ENCODE measurements around the gene FAM181B.
"Not testable (repeated sequence)": the region's sequence is repeated elsewhere in the genome, so short reads cannot be mapped to it uniquely, and the experiment has no call there.

FAM181B gene

GRCh38 chr11:82718821-82719220 is 14.8 kb downstream of the FAM181B start:
- peaks cover 4% of the 10 kb centered on the region for H3K4me1 Mint-ChIP-seq
- no peak overlapping the region for H3K4me3 Mint-ChIP-seq
- H3K27me3 Mint-ChIP-seq = no peaks in the 10 kb centered on the region
- no peaks in the 10 kb centered on the region for H3K36me3 Mint-ChIP-seq
- H3K27ac Mint-ChIP-seq = no peak overlapping the region
- H3K9me3 Mint-ChIP-seq = no peaks in the 10 kb centered on the region

GRCh38 chr11:82718307-82718706 is 15.4 kb downstream of the FAM181B start:
- H3K9me3 Mint-ChIP-seq = no peaks in the 10 kb centered on the region
- H3K4me1 Mint-ChIP-seq = peaks cover 4% of the 10 kb centered on the region
- H3K4me3 Mint-ChIP-seq = no peak overlapping the region
- no peaks in the 10 kb centered on the region for H3K36me3 Mint-ChIP-seq
- no peak overlapping the region for H3K27ac Mint-ChIP-seq
- no peaks in the 10 kb centered on the region for H3K27me3 Mint-ChIP-seq

GRCh38 chr11:82714346-82715174 is 19.1 kb downstream of the FAM181B start:
- Mint-ChIP-seq H3K27ac (no peak overlapping the region), H3K4me1 (peaks cover 4% of the 10 kb centered on the region), H3K36me3 (no peaks in the 10 kb centered on the region), H3K27me3 (peaks cover 6% of the 10 kb centered on the region), H3K4me3 (no peak overlapping the region), H3K9me3 (no peaks in the 10 kb centered on the region)

GRCh38 chr11:82711648-82712047 is 22.0 kb downstream of the FAM181B start:
- H3K9me3 Mint-ChIP-seq = no peaks in the 10 kb centered on the region
- no peak overlapping the region for H3K27ac Mint-ChIP-seq
- H3K4me1 Mint-ChIP-seq = no peaks in the 10 kb centered on the region
- H3K4me3 Mint-ChIP-seq = no peak overlapping the region
- no peaks in the 10 kb centered on the region for H3K36me3 Mint-ChIP-seq
- peaks cover 9% of the 10 kb centered on the region for H3K27me3 Mint-ChIP-seq

GRCh38 chr11:82703796-82704195 is 29.9 kb downstream of the FAM181B start:
- no peak overlapping the region for H3K4me3 Mint-ChIP-seq
- no peaks in the 10 kb centered on the region for H3K9me3 Mint-ChIP-seq
- H3K27ac Mint-ChIP-seq = no peak overlapping the region

GRCh38 chr11:82703226-82703625 is 30.4 kb downstream of the FAM181B start:
- Mint-ChIP-seq H3K9me3 (no peaks in the 10 kb centered on the region), H3K36me3 (no peaks in the 10 kb centered on the region), H3K27me3 (peaks cover 7% of the 10 kb centered on the region), H3K4me1 (no peaks in the 10 kb centered on the region), H3K4me3 (no peak overlapping the region), H3K27ac (no peak overlapping the region)

More at GRCh38 chr11:82703796-82704195, 29.9 kb downstream of the FAM181B start:
- Mint-ChIP-seq H3K27me3 (peaks cover 7% of the 10 kb centered on the region), H3K4me1 (no peaks in the 10 kb centered on the region), H3K36me3 (no peaks in the 10 kb centered on the region)

- Mint-ChIP-seq H3K27ac (no peak overlapping the region), H3K4me1 (no peaks in the 10 kb centered on the region), H3K27me3 (peaks cover 5% of the 10 kb centered on the region)
Measured at GRCh38 chr11:82701847-82702520, 31.7 kb downstream of the FAM181B start.

GRCh38 chr11:82698576-82699352 is 34.9 kb downstream of the FAM181B start:
- Mint-ChIP-seq H3K9me3 (no peaks in the 10 kb centered on the region), H3K27me3 (peaks cover under 1% of the 10 kb centered on the region), H3K27ac (no peak overlapping the region), H3K36me3 (no peaks in the 10 kb centered on the region), H3K4me1 (no peaks in the 10 kb centered on the region), H3K4me3 (no peak overlapping the region)

More at GRCh38 chr11:82701847-82702520, 31.7 kb downstream of the FAM181B start:
- no peak overlapping the region for H3K4me3 Mint-ChIP-seq
- no peaks in the 10 kb centered on the region for H3K9me3 Mint-ChIP-seq
- H3K36me3 Mint-ChIP-seq = no peaks in the 10 kb centered on the region

- Mint-ChIP-seq H3K9me3 (no peaks in the 10 kb centered on the region), H3K27me3 (no peaks in the 10 kb centered on the region), H3K27ac (no peak overlapping the region), H3K4me3 (no peak overlapping the region), H3K4me1 (no peaks in the 10 kb centered on the region), H3K36me3 (no peaks in the 10 kb centered on the region)
Measured at GRCh38 chr11:82692981-82693380, 40.7 kb downstream of the FAM181B start.

- not testable (repeated sequence) for H3K36me3 Mint-ChIP-seq, H3K4me3 Mint-ChIP-seq, H3K27ac Mint-ChIP-seq
Measured at GRCh38 chr11:82689347-82689746, 44.3 kb downstream of the FAM181B start.

GRCh38 chr11:82686211-82686610 is 47.5 kb downstream of the FAM181B start:
- H3K36me3 Mint-ChIP-seq = peaks cover 2% of the 10 kb centered on the region
- H3K4me3 Mint-ChIP-seq = no peak overlapping the region
- peaks cover 6% of the 10 kb centered on the region for H3K27me3 Mint-ChIP-seq
- peaks cover 5% of the 10 kb centered on the region for H3K4me1 Mint-ChIP-seq
- H3K27ac Mint-ChIP-seq = no peak overlapping the region
- H3K9me3 Mint-ChIP-seq = no peaks in the 10 kb centered on the region

More at GRCh38 chr11:82689347-82689746, 44.3 kb downstream of the FAM181B start:
- not testable (repeated sequence) for H3K4me1 Mint-ChIP-seq, H3K27me3 Mint-ChIP-seq, H3K9me3 Mint-ChIP-seq

- Mint-ChIP-seq H3K36me3 (peaks cover 2% of the 10 kb centered on the region), H3K27ac (no peak overlapping the region), H3K9me3 (no peaks in the 10 kb centered on the region)
Measured at GRCh38 chr11:82683029-82683428, 50.6 kb downstream of the FAM181B start.

GRCh38 chr11:82682003-82682751 is 51.5 kb downstream of the FAM181B start:
- H3K4me3 Mint-ChIP-seq = no peak overlapping the region
- no peaks in the 10 kb centered on the region for H3K9me3 Mint-ChIP-seq
- H3K36me3 Mint-ChIP-seq = peaks cover 2% of the 10 kb centered on the region
- no peak overlapping the region for H3K27ac Mint-ChIP-seq
- H3K27me3 Mint-ChIP-seq = peaks cover 6% of the 10 kb centered on the region
- peaks cover 5% of the 10 kb centered on the region for H3K4me1 Mint-ChIP-seq

More at GRCh38 chr11:82683029-82683428, 50.6 kb downstream of the FAM181B start:
- H3K27me3 Mint-ChIP-seq = peaks cover 6% of the 10 kb centered on the region
- peaks cover 5% of the 10 kb centered on the region for H3K4me1 Mint-ChIP-seq
- H3K4me3 Mint-ChIP-seq = no peak overlapping the region

GRCh38 chr11:82680252-82680651 is 53.4 kb downstream of the FAM181B start:
- Mint-ChIP-seq H3K4me3 (no peak overlapping the region), H3K36me3 (peaks cover 2% of the 10 kb centered on the region), H3K4me1 (peaks cover 5% of the 10 kb centered on the region), H3K27me3 (peaks cover 9% of the 10 kb centered on the region), H3K9me3 (no peaks in the 10 kb centered on the region), H3K27ac (no peak overlapping the region)
